Lower lobe of right lung (tissue), 2 donors: ENCODE results near the gene TMEM259. TPM values are rescaled to one million over a fixed set of nuclear protein-coding genes. Genes with fewer than 3 reads are reported as not detected.

Experiments used
- ATAC-seq, 2 donors: fragments of 200-7000 bp; cut with Tn5 transposase; one replicate each; pipeline ENCODE4 v1.9.1; 2020 to 2022; ENCODE audit warnings: mild to moderate bottlenecking in 2 of 2, moderate library complexity in 2 of 2
- DNase-seq: peaks from one replicate; pipeline ENCODE4 v3.0.0-alpha.2; 2020
- H3K27ac ChIP-seq: fragments of 200-600 bp; one replicate; pipeline ENCODE4 v1.8.0; 2022
- H3K27me3 ChIP-seq: fragments of 200-600 bp; one replicate; pipeline ENCODE4 v1.8.0; 2022; ENCODE audit warnings: low read depth
- H3K36me3 ChIP-seq: fragments of 200-600 bp; one replicate; pipeline ENCODE4 v1.8.0; 2022; ENCODE audit warnings: mild to moderate bottlenecking
- H3K4me1 ChIP-seq: fragments of 200-600 bp; one replicate; pipeline ENCODE4 v1.8.0; 2022
- H3K4me3 ChIP-seq: fragments of 200-600 bp; one replicate; pipeline ENCODE4 v1.8.0; 2022; ENCODE audit warnings: mild to moderate bottlenecking
- H3K9me3 ChIP-seq: fragments of 200-600 bp; one replicate; pipeline ENCODE4 v1.8.0; 2022
- CTCF ChIP-seq: fragments of 200-600 bp; IDR thresholded peaks from one replicate; pipeline ENCODE4 v1.8.0; 2022; ENCODE audit warnings: antibody characterized with exemption, mild to moderate bottlenecking
- intact Hi-C: fragments of 100-400 bp; cut with DNase I; formaldehyde crosslinking; loops from one replicate; pipeline ENCODE4 v1.11.0; 2022
- total RNA-seq: library from RNA; stranded (reverse); fragmentation: NEBNext Ultra II Directional; extraction: Animal tissue kit (Norgen Biotek cat#: 25700); gene quantifications from one replicate; pipeline ENCODE4 v1.2.1, GENCODE V29; 2021
- donor health status: DM: no; HTN: yes; CAD: no; lungs with severe emphysema.

TMEM259 gene
- total RNA-seq, 1 donor from 2014 or later, result 159 TPM

- Histone ChIP-seq H3K27ac (no peak overlapping the region), H3K27me3 (no peaks in the 10 kb centered on the region), H3K36me3 (no peaks in the 10 kb centered on the region), H3K4me3 (peak overlapping the region; percentile 73), H3K4me1 (peaks cover 45% of the 10 kb centered on the region), H3K9me3 (no peaks in the 10 kb centered on the region)
- DNase-seq, result peak; percentile 50
- peak; percentile 20 to 40 for ATAC-seq
- no peak for TF ChIP-seq CTCF
- intact Hi-C loops, result no loop called here
Measured at GRCh38 chr19:1063909-1064660, 43.2 kb upstream of the TMEM259 start.

- ATAC-seq (no peak), DNase-seq (peak; percentile 63)
- H3K4me1 ChIP-seq, result peaks cover 37% of the 10 kb centered on the region
- peaks cover 3% of the 10 kb centered on the region for H3K9me3 ChIP-seq
- intact Hi-C loops, result no loop called here
- H3K4me3 ChIP-seq, result no peak overlapping the region
- H3K36me3 ChIP-seq, result no peaks in the 10 kb centered on the region
- TF ChIP-seq CTCF, result no peak
- H3K27me3 ChIP-seq, result no peaks in the 10 kb centered on the region
- H3K27ac ChIP-seq, result no peak overlapping the region
Measured at GRCh38 chr19:1063030-1063908, 42.3 kb upstream of the TMEM259 start.

GRCh38 chr19:1062387-1063029, 41.6 kb upstream of the TMEM259 start:
- Histone ChIP-seq H3K27me3 (no peaks in the 10 kb centered on the region), H3K27ac (no peak overlapping the region), H3K9me3 (peaks cover 8% of the 10 kb centered on the region), H3K36me3 (no peaks in the 10 kb centered on the region), H3K4me3 (no peak overlapping the region), H3K4me1 (peaks cover 31% of the 10 kb centered on the region)
- intact Hi-C loops, result no loop called here
- DNase-seq (peak; percentile 56), ATAC-seq (no peak)
- TF ChIP-seq CTCF, result no peak

- peaks cover 13% of the 10 kb centered on the region for H3K9me3 ChIP-seq
- no peak overlapping the region for H3K27ac ChIP-seq
- peaks cover 26% of the 10 kb centered on the region for H3K4me1 ChIP-seq
- H3K36me3 ChIP-seq, result no peaks in the 10 kb centered on the region
- no peak for TF ChIP-seq CTCF
- no peak overlapping the region for H3K4me3 ChIP-seq
- H3K27me3 ChIP-seq, result no peaks in the 10 kb centered on the region
- intact Hi-C loops, result no loop called here
- DNase-seq, result peak; percentile 50
- ATAC-seq, result no peak
Measured at GRCh38 chr19:1061987-1062386, 41.1 kb upstream of the TMEM259 start.

- peaks cover 13% of the 10 kb centered on the region for H3K4me1 ChIP-seq
- no peaks in the 10 kb centered on the region for H3K27me3 ChIP-seq
- no peak for DNase-seq
- no peak for TF ChIP-seq CTCF
- peaks cover 20% of the 10 kb centered on the region for H3K9me3 ChIP-seq
- H3K36me3 ChIP-seq, result no peaks in the 10 kb centered on the region
- intact Hi-C loops, result no loop called here
- no peak for ATAC-seq
- H3K27ac ChIP-seq, result no peak overlapping the region
- no peak overlapping the region for H3K4me3 ChIP-seq
Measured at GRCh38 chr19:1060689-1061088, 39.8 kb upstream of the TMEM259 start.
